Measurements from ENCODE around the gene ZNF628.

ZNF628 gene

DNA sequence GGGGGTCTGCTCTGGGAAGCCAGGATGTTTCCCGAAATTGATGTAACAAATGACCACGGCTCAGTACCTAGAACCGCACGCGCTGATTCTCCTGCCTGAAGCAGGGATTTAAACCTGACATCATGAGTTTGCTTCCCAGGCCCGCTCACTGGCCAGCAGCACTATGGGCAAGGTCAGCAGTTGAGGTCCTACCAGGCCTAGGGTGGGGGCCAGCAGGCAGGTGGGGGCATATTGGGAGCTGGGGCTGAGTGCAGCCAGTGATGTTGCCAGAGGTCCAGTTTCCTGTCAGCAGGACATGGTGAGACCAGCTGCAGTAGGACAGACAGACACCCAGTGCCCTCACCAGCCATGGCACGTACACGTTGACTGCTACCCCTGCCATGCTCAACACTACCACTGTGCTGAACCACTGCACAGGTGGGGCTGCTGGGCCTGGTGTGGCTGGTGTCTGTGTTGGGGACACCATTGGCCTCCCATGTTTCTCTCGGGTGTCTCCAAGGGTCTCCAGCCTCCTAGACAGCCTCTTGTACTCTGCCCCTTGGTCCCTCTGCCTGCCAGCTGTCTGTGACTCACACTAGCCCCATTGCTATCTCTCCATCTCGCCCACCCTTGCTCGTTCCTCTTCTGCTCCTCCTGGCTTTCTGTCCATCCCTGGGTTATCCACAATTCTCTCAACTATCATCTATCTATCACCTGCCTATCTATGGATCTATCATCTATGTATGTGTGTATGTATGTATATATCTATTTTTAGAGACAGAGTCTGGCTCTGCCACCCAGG is 10.8 kb upstream of the ZNF628 start:
- no peak for DNase-seq (ENCODE audit: low spot score)

DNA sequence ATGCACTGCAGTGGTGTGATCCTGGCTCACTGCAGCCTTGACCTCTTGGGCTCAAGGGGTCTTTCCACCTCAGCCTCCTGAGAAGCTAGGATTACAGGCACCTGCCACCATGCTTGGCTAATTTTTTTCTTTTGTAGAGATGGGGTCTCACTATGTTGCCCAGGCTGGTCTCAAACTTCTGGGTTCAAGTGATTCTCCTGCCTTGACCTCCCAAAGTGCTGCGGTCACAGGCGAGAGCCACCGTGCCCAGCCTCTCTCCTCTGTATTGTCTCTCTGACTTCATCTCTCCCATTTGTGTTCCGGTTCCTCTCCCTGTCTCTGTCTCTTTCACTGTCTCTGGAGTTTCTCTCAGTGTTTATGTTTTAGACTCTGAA is 10.2 kb upstream of the ZNF628 start:
- DNase-seq (ENCODE audit: low spot score), result no peak

DNA sequence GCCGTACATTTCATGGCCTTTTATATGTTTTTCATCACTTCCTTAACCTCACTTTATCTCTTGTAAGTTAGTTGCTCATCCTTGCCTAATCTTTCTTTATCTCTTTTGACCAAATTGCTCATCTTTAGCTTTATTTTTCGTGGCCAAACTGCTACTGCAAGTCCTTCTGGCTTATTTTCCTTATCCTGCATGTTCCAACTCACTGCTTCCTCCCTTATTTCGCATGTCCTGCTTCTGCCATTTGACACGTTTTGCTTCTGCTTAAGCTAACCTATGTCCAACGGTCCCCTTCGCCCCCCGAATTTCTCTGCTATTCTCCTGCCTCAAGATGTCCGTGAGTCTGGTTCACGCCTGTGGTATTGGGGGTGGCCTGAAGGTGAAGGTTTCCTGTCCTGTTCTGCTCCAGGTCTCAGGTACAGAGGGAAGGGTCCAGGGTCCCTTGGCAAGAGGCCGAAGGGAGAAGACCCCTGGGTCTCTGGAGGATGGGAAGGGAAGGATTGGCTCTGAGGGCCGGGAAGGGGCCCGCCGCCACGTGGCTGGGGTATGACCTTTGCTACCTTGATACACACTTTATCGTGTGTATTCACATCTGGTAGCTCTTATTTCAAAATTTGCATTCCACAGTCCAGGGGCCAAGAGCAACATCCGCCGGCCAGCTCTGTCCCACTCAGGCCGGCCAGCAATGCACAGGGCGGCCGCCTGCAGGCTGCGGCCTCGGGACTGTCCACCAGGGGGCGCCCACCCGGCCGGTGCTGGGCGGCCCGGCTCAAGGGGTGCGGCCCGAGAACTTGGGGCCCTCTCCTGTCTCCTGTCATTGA is 9.0 kb upstream of the ZNF628 start:
- no peak for DNase-seq (ENCODE audit: low spot score)

DNA sequence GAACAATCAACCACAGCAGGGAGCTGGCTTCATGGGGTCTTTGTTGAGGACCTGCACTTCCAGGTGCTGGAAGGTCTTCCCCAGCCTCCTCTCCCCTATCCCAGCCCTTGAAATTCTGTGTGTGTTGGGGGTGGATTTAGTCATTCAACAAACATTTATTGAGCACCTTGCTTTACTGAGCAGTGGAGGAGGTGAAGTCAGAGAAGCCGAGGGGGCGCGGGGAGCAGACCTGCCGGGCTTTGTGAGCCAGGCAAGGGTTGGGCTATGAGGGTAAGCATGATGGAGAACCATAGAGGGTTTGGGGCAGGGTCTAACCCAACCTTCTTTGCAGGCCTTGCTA is 8.4 kb upstream of the ZNF628 start:
- DNase-seq (ENCODE audit: low spot score), result no peak

DNA sequence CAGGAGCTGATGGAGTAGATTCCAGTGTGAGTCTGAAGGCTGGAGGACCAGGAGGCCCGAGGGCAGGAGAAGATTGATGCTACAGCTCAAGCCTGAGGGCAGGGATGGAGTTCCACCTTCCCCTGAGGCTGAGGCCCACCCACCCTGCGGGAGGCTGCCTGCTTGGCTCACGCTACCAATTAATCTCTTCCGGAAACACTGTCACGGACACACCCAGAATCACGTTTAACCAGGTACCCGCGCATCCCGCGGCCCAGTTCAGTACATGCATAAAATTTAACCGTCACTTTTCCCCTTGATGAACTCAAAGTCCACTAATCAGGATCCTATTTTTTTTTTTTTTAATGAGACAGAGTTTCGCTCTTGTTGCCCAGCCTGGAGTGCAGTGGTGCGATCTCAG is 5.2 kb upstream of the ZNF628 start:
- DNase-seq (ENCODE audit: low spot score), result no peak

DNA sequence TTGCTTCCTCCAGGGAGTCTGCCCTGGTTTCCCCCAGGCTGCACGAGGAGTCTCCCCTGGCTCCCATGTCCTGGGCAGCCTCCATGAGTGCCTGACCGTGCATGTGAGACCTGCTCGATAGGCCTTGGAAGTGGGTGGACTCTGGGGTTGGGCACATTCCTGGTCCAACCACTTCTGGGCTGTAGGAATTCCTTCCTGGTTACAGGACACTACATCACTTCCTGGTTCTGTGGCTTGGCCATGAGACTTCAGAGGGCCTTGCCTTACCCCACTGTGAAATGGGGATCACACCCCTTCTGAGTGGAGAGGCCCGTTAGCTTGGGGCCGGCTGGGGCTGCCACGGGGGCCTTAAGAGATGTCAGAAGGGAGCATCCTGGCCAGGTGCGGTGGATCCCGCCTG is 4.0 kb upstream of the ZNF628 start:
- no peak for DNase-seq (ENCODE audit: low spot score)

DNA sequence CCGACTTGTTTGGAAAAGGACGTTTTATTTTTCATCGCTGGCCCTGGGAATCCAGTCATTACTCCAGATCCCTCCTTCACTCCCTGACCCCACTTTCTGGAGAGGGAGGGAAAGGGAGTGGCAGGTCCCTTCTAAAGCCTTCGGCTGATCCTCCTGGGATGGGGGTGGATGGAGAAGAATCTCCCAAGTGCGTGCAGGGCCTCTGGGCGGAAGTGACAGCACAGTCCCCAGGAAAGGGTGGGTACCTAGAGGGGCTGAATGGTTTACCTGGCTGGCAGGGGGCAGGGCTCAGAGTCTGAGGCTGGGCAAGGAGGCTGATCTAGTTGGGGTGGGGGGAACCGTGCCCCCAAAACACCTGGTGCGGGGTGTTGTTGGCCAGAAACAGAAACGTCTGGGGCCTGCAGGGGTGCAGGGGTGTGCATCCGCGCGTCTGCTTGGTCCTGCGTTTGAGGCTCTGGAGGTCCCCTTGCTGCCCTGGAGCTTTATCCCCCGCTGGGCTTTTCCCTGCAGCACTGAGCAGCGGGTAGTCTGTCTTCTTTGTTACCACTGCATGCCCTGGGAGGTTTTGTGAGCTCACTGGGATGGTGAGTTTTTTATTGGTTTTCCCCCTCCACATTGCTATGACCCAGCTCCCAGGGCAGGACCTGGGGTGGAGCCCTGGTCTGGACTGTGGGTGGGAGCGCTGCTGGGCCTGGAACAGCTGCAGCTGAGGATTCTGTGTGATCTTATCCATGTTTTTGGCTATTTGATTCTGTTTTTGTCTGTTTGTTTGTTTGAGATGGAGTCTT is 3.0 kb upstream of the ZNF628 start:
- DNase-seq (ENCODE audit: low spot score), result no peak

DNA sequence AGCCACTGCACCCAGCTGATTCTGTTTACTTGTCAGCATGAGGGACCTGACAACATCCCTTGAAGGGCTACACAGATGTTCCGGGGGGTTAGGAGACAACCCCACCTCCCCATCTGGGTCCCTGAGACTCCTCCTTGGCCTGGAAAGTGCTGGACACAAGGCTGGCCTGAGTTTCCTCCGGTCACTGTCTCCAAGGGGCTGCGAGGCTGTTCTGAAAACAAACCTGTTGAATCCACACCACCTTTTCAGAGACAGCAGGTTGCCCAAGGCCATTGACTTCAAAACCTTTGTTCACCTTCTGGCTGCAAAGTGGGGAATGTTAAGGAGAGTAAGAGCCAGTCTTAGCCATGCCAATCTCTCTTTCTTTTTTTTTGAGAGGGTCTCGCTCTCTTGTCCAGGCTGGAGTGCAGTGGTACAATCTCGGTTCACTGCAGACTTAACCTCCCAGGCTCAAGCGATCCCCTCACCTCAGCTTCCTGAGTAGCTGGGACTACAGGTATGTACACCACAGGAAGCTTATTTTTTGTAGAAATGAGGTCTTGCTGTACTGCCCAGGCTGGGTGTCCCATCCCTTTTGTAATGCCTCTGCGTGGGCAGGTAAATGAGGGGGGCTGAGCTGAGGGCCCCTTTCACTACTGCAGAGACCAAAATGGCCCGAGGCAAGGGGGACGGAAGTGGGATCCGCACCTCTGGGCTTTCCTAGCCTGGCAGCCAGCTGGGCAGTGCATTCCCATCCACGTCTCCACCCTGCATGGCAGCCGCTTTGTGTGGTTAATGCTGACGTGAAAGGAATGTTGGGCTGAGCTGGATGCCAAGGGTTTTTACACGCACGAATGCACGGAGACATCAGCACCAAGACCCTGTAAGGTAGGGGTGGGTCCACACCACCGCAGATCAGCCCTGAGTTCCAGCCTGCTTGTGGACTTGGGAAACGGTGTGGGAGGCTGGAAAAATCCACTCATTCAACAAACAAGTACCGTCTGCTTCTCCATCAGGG is 1.9 kb upstream of the ZNF628 start:
- DNase-seq (ENCODE audit: low spot score), result no peak

DNA sequence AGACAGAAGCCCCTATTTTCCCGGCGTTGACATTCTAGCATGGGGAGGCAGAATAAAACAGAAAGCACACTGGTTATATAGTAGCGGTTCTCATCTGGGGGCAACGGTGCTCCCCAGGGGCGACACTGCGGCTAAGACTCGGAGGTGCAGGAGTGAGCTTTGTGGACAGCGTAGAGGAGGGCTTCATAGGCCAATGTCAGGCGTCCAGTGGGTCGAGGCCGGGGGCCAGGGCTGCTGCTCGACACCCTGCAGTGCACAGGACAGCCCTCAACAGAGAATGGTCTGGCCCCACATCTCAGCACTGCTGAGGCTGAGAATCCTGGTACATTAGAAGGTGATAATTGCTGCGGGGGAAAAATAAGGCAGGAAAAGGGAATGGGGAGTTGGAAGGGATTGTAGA is 1.5 kb downstream of the ZNF628 start:
- no peak for DNase-seq (ENCODE audit: low spot score)

DNA sequence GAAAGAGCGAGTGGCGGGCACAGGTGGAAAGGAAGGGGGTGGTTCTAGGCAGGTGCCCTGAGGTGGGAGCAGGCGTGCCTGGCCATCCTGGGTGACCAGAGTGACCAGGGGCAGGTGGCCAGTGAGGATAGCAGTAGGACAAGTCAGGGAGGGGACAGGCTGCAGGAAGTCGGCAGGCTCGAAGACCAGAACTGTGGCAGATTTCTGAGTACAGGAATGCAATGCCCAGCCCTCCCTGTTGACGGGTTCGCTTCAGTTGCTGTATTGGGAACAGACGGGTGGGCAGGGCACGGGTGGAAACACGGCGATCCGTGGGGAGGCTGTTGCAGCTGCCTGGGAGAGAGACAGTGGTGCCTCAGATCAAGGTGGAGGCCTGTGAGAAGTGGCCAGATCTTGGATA is 1.9 kb downstream of the ZNF628 start:
- no peak for DNase-seq (ENCODE audit: low spot score)

DNA sequence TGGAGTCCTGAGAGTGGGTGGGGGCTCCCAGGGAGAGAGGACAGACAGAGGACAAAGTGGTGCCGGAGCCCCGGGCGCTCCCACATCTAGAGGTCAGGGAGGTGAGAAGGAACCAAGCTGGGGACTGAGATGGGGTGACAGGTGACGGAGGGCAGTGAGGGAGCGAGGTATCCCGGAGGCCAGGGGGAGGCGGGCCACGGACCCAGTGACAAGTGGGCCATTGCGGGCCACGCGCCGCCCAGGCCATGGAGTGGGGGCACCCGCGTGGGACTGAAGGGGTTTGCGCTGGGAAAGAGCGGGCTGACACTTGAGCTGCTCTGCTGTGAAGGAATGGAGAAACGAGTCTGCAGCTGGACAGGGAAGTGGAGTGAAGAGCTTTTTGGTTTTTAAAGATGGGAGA is 2.6 kb downstream of the ZNF628 start:
- DNase-seq (ENCODE audit: low spot score), result no peak

DNA sequence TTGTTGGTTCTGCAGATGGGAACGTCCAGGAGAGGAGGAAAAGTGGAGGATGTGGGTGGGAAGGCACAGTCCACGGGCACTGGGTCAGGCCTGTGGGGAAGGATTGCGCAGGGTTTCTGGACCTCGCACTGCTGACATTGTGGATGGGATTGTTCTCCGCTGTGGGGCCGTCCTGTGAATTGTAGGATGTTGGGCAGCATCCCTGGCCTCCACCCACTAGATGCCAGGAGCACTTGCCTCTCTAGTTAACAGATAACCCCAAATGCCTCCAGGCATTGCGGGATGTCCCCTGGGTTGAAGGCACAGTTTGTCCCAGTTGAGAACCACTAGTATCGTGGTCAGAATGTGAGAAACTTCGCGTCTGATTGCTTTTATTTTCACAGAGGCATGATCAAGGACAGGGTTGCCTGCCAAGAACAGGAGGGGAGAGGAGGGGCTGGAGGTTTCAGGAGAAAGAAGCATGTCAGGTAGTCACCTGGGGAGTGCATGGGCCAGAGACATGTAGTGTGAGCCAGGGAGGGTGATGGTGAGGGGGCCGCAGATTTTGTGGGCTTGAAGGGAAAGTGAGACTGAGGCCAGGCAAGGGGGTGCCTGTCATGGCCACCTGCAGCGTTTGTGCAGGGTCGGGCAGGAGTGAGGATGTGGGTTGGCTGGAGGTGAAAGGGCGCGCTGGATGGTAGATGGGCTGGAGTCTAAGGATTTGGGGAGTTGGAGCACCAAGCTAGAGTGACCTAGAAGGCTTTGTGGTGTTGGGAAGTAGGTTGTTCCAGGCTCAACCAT is 3.2 kb downstream of the ZNF628 start:
- DNase-seq (ENCODE audit: low spot score), result no peak

DNA sequence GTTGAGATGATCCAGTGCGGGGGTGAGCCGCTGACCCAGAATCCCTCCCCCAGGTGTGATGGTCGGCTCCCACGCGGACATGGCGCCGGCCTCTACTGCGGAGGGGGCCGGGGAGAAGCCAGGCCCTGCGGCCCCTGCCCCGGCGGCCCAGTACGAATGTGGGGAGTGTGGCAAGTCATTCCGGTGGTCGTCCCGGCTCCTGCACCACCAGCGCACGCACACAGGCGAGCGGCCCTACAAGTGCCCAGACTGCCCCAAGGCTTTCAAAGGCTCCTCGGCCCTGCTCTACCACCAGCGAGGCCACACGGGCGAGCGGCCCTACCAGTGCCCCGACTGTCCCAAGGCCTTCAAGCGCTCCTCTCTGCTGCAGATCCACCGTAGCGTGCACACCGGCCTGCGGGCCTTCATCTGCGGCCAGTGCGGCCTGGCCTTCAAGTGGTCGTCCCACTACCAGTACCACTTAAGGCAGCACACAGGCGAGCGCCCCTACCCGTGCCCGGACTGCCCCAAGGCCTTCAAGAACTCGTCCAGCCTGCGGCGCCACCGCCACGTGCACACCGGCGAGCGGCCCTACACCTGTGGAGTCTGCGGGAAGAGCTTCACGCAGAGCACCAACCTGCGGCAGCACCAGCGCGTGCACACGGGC is 4.9 kb downstream of the ZNF628 start:
- no peak for DNase-seq (ENCODE audit: low spot score)

DNA sequence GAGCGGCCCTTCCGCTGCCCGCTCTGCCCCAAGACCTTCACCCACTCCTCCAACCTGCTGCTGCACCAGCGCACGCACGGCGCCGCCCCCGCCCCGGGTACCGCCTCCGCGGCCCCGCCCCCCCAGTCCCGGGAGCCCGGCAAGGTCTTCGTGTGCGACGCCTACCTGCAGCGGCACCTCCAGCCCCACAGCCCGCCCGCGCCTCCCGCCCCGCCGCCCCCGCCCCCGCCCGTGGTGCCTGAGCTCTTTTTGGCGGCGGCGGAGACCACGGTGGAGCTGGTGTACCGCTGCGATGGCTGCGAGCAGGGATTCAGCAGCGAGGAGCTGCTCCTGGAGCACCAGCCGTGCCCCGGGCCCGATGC is 5.4 kb downstream of the ZNF628 start:
- no peak for DNase-seq (ENCODE audit: low spot score)

DNA sequence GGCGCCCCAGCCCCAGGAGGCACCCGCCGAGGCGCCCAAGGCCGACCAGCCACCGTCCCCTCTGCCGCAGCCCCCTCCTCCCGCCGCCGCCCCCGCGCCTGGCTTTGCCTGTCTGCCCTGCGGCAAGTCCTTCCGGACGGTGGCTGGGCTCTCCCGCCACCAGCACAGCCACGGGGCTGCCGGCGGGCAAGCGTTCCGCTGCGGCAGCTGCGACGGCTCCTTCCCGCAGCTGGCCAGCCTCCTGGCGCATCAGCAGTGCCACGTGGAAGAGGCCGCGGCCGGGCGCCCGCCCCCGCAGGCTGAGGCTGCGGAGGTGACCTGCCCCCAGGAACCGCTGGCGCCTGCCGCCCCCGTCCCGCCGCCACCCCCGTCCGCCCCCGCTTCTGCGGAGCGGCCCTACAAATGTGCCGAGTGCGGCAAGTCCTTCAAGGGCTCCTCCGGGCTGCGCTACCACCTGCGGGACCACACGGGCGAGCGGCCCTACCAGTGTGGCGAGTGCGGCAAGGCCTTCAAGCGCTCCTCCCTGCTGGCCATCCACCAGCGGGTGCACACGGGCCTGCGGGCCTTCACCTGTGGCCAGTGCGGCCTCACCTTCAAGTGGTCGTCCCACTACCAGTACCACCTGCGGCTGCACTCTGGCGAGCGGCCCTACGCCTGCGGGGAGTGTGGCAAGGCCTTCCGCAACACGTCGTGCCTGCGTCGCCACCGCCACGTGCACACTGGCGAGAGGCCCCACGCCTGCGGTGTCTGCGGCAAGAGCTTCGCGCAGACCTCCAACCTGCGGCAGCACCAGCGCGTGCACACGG is 5.9 kb downstream of the ZNF628 start:
- no peak for DNase-seq (ENCODE audit: low spot score)

DNA sequence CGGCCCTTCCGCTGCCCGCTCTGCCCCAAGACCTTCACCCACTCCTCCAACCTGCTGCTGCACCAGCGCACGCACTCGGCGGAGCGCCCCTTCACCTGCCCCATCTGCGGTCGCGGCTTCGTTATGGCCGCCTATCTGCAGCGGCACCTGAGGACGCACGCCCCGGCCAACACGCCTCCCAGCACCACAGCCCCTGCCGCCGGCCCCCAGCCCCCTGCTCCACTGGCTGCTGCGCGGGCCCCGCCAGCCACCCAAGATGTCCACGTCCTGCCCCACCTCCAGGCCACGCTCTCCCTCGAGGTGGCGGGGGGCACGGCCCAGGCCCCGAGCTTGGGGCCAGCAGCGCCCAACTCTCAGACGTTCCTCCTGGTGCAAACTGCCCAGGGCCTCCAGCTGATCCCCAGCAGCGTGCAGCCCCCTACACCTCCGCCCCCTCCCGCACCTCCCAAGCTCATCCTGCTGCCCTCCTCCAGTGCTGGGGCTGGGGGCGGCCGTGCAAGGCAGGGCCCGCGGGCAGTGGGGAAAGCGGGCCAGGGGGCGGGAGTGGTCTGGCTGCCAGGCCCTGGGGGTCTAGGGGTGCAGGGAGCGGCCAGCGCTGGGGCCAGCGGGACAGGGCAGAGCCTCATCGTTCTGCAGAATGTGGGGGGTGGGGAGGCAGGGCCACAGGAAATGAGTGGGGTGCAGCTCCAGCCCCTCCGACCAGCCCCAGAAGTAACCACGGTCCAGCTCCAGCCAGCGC is 6.7 kb downstream of the ZNF628 start:
- DNase-seq (ENCODE audit: low spot score), result no peak

DNA sequence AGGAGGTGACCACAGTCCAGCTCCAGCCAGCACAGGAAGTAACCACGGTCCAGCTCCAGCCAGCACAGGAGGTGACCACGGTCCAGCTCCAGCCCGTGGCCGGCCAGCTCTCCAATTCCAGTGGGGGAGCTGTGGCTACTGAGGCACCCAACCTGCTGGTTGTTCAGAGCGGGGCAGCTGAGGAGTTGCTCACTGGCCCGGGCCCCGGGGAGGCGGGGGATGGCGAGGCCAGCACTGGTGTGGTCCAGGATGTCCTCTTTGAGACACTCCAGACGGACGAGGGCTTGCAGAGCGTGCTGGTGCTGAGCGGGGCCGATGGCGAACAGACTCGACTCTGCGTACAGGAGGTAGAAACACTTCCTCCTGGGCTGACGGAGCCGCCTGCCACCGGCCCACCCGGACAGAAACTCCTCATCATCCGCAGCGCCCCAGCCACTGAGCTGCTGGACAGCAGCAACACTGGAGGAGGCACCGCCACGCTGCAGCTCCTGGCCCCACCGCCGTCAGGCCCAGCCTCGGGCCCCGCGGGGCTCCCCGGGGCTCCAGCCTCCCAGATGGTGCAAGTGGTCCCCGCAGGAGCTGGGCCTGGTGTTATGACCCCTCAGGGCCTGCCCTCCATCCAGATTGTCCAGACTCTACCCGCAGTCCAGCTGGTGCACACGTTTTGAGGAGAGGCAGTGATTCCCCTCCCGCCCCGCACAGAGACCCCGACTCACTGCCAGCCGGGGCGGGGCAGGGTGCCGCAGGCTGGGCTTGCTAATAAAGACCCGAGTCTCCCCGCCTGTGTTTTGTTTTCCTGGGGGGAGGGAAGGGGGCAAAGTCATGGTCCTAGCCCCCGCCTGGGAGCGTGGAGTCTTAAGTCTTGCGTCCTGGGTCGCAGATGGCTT is 7.5 kb downstream of the ZNF628 start:
- DNase-seq (ENCODE audit: low spot score), result no peak
